Ovary (tissue), 3 donors: ENCODE data around the gene SUN1.

Experiments used
- CTCF ChIP-seq, 3 donors: fragments of 450-650 bp in 2 of 3; fragments of 200-600 bp in 1 of 3; IDR thresholded peaks; one replicate each; pipeline versions ENCODE4 v1.5.1 to v1.8.0; 2016 to 2022; ENCODE audit warnings: antibody characterized with exemption in 3 of 3, mild to moderate bottlenecking in 1 of 3
- POLR2A ChIP-seq: fragments of 450-650 bp; IDR thresholded peaks from one replicate; pipeline ENCODE4 v1.6.1; 2017; ENCODE audit warnings: antibody characterized with exemption, mild to moderate bottlenecking, moderate library complexity
- donor health status: DM: no; HTN: no; CAD: no.

- TF ChIP-seq POLR2A = no peak
- no peak for TF ChIP-seq CTCF (IDR thresholded peaks at IDR 0.05)
Measured at GRCh38 chr7:898855-899681, 66.8 kb downstream of the SUN1 start.
